H9 (cell line): ENCODE results near the gene IQCF6. TPM values are rescaled to one million over a fixed set of nuclear protein-coding genes. Genes with fewer than 3 reads are reported as not detected.
A peak's percentile ranks its signal among the peaks of the same experiment; 100 is the strongest.

ENCODE experiments used
- DNase-seq: peaks from one replicate; pipeline ENCODE4 v3.0.0-alpha.2; 2017
- H2AFZ ChIP-seq: one replicate; pipeline ENCODE4 v1.6.1; 2013; ENCODE audit warnings: mild to moderate bottlenecking, low read length, control low read depth, moderate library complexity
- H2AK5ac ChIP-seq: 2 replicates; pipeline ENCODE4 v1.6.1; 2013; ENCODE audit warnings: low read length, control low read depth, mixed read lengths; ENCODE audit not compliant: insufficient read length
- H2BK120ac ChIP-seq: one replicate; pipeline ENCODE4 v1.6.1; 2013; ENCODE audit warnings: low read depth, mild to moderate bottlenecking, low read length, control low read depth, inconsistent platforms; ENCODE audit not compliant: poor library complexity, severe bottlenecking
- H2BK12ac ChIP-seq: 2 replicates; pipeline ENCODE4 v1.6.1; 2013; ENCODE audit warnings: low read length, control low read depth, mixed read lengths, low read depth; ENCODE audit not compliant: insufficient read length
- H2BK15ac ChIP-seq: 2 replicates; pipeline ENCODE4 v1.6.1; 2013; ENCODE audit warnings: low read depth, low read length, control low read depth
- H2BK20ac ChIP-seq: one replicate; pipeline ENCODE4 v1.6.1; 2013; ENCODE audit warnings: low read depth, mild to moderate bottlenecking, low read length, control low read depth, inconsistent platforms; ENCODE audit not compliant: poor library complexity, severe bottlenecking
- H2BK5ac ChIP-seq: 2 replicates; pipeline ENCODE4 v1.6.1; 2013; ENCODE audit warnings: low read length, control low read depth, mixed read lengths; ENCODE audit not compliant: insufficient read length
- H3K14ac ChIP-seq: 2 replicates; pipeline ENCODE4 v1.6.1; 2013; ENCODE audit warnings: low read length, control low read depth; ENCODE audit not compliant: insufficient read depth
- H3K18ac ChIP-seq: 2 replicates; pipeline ENCODE4 v1.6.1; 2013; ENCODE audit warnings: low read depth, mild to moderate bottlenecking, mixed read lengths, low read length, control low read depth; ENCODE audit not compliant: insufficient read length
- H3K23ac ChIP-seq: 2 replicates; pipeline ENCODE4 v1.6.1; 2013; ENCODE audit warnings: low read length, control low read depth, mixed read lengths, low read depth; ENCODE audit not compliant: insufficient read length
- H3K23me2 ChIP-seq: 2 replicates; pipeline ENCODE4 v1.6.1; 2013; ENCODE audit warnings: low read depth, mild to moderate bottlenecking, mixed read lengths, low read length, control low read depth; ENCODE audit not compliant: insufficient read length, poor library complexity, severe bottlenecking
- H3K27ac ChIP-seq: 2 replicates; pipeline ENCODE4 v1.5.1; 2013; ENCODE audit warnings: low read length, control low read depth, mixed read lengths, low read depth; ENCODE audit not compliant: insufficient read length
- H3K27me3 ChIP-seq: 2 replicates; pipeline ENCODE4 v1.6.1; 2013; ENCODE audit warnings: low read length, control low read depth, inconsistent platforms; ENCODE audit not compliant: insufficient read depth
- H3K4ac ChIP-seq: 2 replicates; pipeline ENCODE4 v1.6.1; 2013; ENCODE audit warnings: low read depth, mild to moderate bottlenecking, control low read depth, inconsistent platforms, low read length, moderate library complexity
- H3K4me1 ChIP-seq: 2 replicates; pipeline ENCODE4 v1.6.1; 2013; ENCODE audit warnings: low read length, control low read depth, inconsistent platforms; ENCODE audit not compliant: insufficient read depth
- H3K4me2 ChIP-seq: 2 replicates; pipeline ENCODE4 v1.6.1; 2013; ENCODE audit warnings: low read length, control low read depth, mixed read lengths; ENCODE audit not compliant: insufficient read length, insufficient read depth
- H3K56ac ChIP-seq: 2 replicates; pipeline ENCODE4 v1.6.1; 2013; ENCODE audit warnings: low read depth, mild to moderate bottlenecking, mixed read lengths, low read length, control low read depth; ENCODE audit not compliant: insufficient read length
- H3K79me1 ChIP-seq: 2 replicates; pipeline ENCODE4 v1.6.1; 2013; ENCODE audit warnings: low read depth, mild to moderate bottlenecking, moderate library complexity, low read length, control low read depth, inconsistent platforms; ENCODE audit not compliant: insufficient read depth, poor library complexity, severe bottlenecking
- H3K79me2 ChIP-seq: 2 replicates; pipeline ENCODE4 v1.6.1; 2013; ENCODE audit warnings: low read length, control low read depth, inconsistent platforms; ENCODE audit not compliant: insufficient read depth
- H3K9ac ChIP-seq: 2 replicates; pipeline ENCODE4 v1.6.1; 2013; ENCODE audit warnings: low read length, control low read depth, mixed read lengths; ENCODE audit not compliant: insufficient read length; ENCODE audit errors: extremely low read depth
- H3K9me3 ChIP-seq: one replicate; pipeline ENCODE4 v1.6.1; 2013; ENCODE audit warnings: low read depth, low read length, inconsistent platforms; ENCODE audit not compliant: control insufficient read depth
- H3T11ph ChIP-seq: one replicate; pipeline ENCODE4 v1.6.1; 2013; ENCODE audit warnings: mild to moderate bottlenecking, low read length, control low read depth, inconsistent platforms
- H4K20me1 ChIP-seq: one replicate; pipeline ENCODE4 v1.6.1; 2013; ENCODE audit not compliant: control insufficient read depth, insufficient read length, insufficient read depth
- H4K5ac ChIP-seq: 2 replicates; pipeline ENCODE4 v1.6.1; 2013; ENCODE audit warnings: low read depth, mild to moderate bottlenecking, mixed read lengths, low read length, control low read depth; ENCODE audit not compliant: insufficient read length
- H4K8ac ChIP-seq: replicated peaks from 2 replicates; pipeline ENCODE4 v1.6.1; 2013; ENCODE audit warnings: low read length, control low read depth, mixed read lengths, low read depth; ENCODE audit not compliant: insufficient read length
- H4K91ac ChIP-seq: 2 replicates; pipeline ENCODE4 v1.6.1; 2013; ENCODE audit warnings: low read depth, mild to moderate bottlenecking, moderate library complexity, mixed read lengths, low read length, control low read depth; ENCODE audit not compliant: insufficient read length
- H3K27ac Mint-ChIP-seq, 3 experiments: 2 replicates in 2 of 3; 3 replicates in 1 of 3; pipeline ENCODE4 v1.8.0; 2020 to 2021; ENCODE audit warnings: mixed read lengths in 3 of 3, mild to moderate bottlenecking in 1 of 3, moderate library complexity in 1 of 3
- H3K27me3 Mint-ChIP-seq: 2 replicates; pipeline ENCODE4 v1.8.0; 2021; ENCODE audit warnings: low read depth, mild to moderate bottlenecking, moderate library complexity, mixed read lengths
- H3K36me3 Mint-ChIP-seq, 3 experiments: 2 replicates in 2 of 3; 3 replicates in 1 of 3; pipeline ENCODE4 v1.8.0; 2020 to 2021; ENCODE audit warnings: low read depth in 3 of 3, mixed read lengths in 3 of 3; ENCODE audit not compliant: insufficient read depth in 1 of 3
- H3K4me1 Mint-ChIP-seq, 2 experiments: 2 replicates each; pipeline ENCODE4 v1.8.0; 2020; ENCODE audit warnings: mixed read lengths in 2 of 2
- H3K4me3 Mint-ChIP-seq, 2 experiments: 2 replicates in 1 of 2; 3 replicates in 1 of 2; pipeline ENCODE4 v1.8.0; 2020 to 2021; ENCODE audit warnings: mild to moderate bottlenecking in 2 of 2, mixed read lengths in 2 of 2, moderate library complexity in 1 of 2
- H3K9me3 Mint-ChIP-seq, 2 experiments: 2 replicates in 1 of 2; 3 replicates in 1 of 2; pipeline ENCODE4 v1.8.0; 2020; ENCODE audit warnings: mild to moderate bottlenecking in 2 of 2, mixed read lengths in 2 of 2, moderate library complexity in 1 of 2
- CTCF ChIP-seq: fragments of 200-600 bp; sonication (generic); conservative IDR thresholded peaks from 3 replicates; pipeline ENCODE4 v1.8.0; 2021; ENCODE audit warnings: antibody characterized with exemption, mild to moderate bottlenecking
- WGBS: extraction: QIAGEN DNeasy Blood & Tissue Kit; methylation state at CpG from one replicate; pipeline ENCODE4 v1.1.7; 2013; ENCODE audit warnings: missing lambda C conversion rate, low lambda C conversion rate, mixed read lengths; ENCODE audit not compliant: insufficient read length; ENCODE audit errors: extremely low coverage; 5-methylcytosine and 5-hydroxymethylcytosine counted together
- total RNA-seq: library from RNA; stranded (reverse); gene quantifications from 2 replicates; pipeline ENCODE4 v1.2.1, GENCODE V29; 2021

The IQCF6 gene
- total RNA-seq, 1 experiment from 2014 or later: not detected

- H3K14ac ChIP-seq: no peak overlapping the region
- Mint-ChIP-seq H3K36me3 (0 out of 7 replicates have a peak, but pooled peaks cover 0 to 3% (median 0%) of the 10 kb centered on the region in 3 experiments), H3K9me3 (no peaks in the 10 kb centered on the region; a peak in 2 of 5 replicates), H3K27me3 (no peaks in the 10 kb centered on the region; the same call in none of the 2 replicates), H3K4me3 (no peak overlapping the region), H3K4me1 (peaks cover 22 to 31% of the 10 kb centered on the region in 2 experiments), H3K27ac (peak overlapping the region; percentile 75 to 90 (median 79); a peak in 5 of 7 replicates)
- no peak overlapping the region for H3K56ac ChIP-seq
- H2BK12ac ChIP-seq: no peak overlapping the region
- no peaks in the 10 kb centered on the region for H3K23me2 ChIP-seq
- no peak overlapping the region for H2BK15ac ChIP-seq
- H2AFZ ChIP-seq: peak overlapping the region; percentile 86
- no peak for TF ChIP-seq CTCF
- H3K79me2 ChIP-seq: no peaks in the 10 kb centered on the region
- no peaks in the 10 kb centered on the region for H4K20me1 ChIP-seq
- no peak overlapping the region for H2BK120ac ChIP-seq
- no peak overlapping the region for H3K27ac ChIP-seq
- H3K9me3 ChIP-seq: no peaks in the 10 kb centered on the region
- no peak overlapping the region for H2BK5ac ChIP-seq
- H3K27me3 ChIP-seq: no peaks in the 10 kb centered on the region
- H3T11ph ChIP-seq: no peak overlapping the region
- no peaks in the 10 kb centered on the region for H3K79me1 ChIP-seq
- no peak overlapping the region for H2BK20ac ChIP-seq
- H2AK5ac ChIP-seq: no peak overlapping the region
- WGBS: no CpG with 5 or more reads among the region's 3 CpGs
- H4K5ac ChIP-seq: no peak overlapping the region
- H3K4me1 ChIP-seq: no peaks in the 10 kb centered on the region; the same call in 1 of the 2 replicates
- H3K4me2 ChIP-seq: no peak overlapping the region
- no peak for DNase-seq
- H4K91ac ChIP-seq: no peak overlapping the region
- no peak overlapping the region for H3K23ac ChIP-seq
- no peak overlapping the region for H4K8ac ChIP-seq
- H3K9ac ChIP-seq: no peak overlapping the region
- H3K18ac ChIP-seq: no peak overlapping the region
- no peak overlapping the region for H3K4ac ChIP-seq
These were observed 44.5 kb downstream of the IQCF6 start for GRCh38 chr3:51734572-51734907.
